GM21619 (cell line): ENCODE results near the gene OR6Q1.
"Not testable (repeated sequence)": the region's sequence is repeated elsewhere in the genome, so short reads cannot be mapped to it uniquely, and the experiment has no call there.

ENCODE experiments used
- ATAC-seq: cut with Tn5 transposase; IDR thresholded peaks from one replicate; pipeline ENCODE4 v1.9.1; 2021; ENCODE audit not compliant: unreplicated experiment

Gene OR6Q1

DNA sequence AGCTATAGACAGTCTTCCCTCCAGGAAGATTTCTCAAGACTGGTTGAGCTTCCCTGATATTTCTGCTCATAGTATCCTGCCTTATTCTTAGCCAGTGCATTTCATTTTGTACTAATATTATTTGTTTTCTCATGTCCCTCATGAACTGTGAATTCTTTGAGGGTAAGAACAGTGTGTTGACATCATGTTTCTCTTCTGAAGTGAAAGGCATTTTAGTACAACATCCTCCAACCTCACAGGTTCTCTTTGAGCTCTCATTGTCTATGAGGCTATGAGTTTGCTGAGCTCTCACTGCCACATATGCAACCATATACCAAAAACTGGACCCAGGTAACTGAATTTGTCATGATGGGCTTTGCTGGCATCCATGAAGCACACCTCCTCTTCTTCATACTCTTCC, at the start of gene OR6Q1:
Gene OR6Q1 (plus strand): TSS at position 301 of the 400 bp plus-strand sequence. CDS start 0 bp downstream, at position 301.
- no peak for ATAC-seq

DNA sequence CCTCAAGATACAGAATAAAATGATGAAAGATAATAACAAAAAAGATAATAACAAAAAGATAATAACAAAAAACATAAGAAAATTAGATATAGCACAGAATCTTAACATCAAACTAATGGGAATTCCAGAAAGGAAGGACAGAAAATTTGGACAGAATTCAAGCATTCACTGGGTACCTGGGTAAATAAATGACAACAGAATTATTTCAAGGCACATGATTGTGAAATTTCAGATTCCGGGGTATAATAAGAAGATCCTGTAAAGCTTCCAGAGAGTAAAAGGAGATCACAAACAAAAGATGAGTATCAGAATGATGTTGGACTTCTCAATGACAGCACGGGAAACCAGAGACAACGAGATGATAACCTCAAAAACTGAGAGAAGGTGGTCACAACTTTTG, 49.2 kb upstream of the OR6Q1 start:
- ATAC-seq, result no peak

- no peak for ATAC-seq
Observed at GRCh38 chr11:57982776-57983175, 48.0 kb upstream of the OR6Q1 start.

- no peak for ATAC-seq
Observed at GRCh38 chr11:57983191-57983590, 47.6 kb upstream of the OR6Q1 start.

DNA sequence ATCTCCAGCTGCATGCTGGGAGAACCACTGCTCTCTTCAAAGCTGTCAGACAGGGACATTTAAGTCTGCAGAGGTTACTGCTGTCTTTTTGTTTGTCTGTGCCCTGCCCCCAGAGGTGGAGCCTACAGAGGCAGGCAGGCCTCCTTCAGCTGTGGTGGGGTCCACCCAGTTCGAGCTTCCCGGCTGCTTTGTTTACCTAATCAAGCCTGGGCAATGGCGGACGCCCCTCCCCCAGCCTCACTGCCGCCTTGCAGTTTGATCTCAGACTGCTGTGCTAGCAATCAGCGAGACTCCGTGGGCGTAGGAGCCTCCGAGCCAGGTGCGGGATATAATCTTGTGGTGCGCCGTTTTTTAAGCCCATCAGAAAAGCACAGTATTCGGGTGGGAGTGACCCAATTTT, 31.2 kb upstream of the OR6Q1 start:
- not testable (repeated sequence) for ATAC-seq

- ATAC-seq, result not testable (repeated sequence)
Observed at GRCh38 chr11:58000021-58000420, 30.7 kb upstream of the OR6Q1 start.

GRCh38 chr11:58000699-58001098, 30.1 kb upstream of the OR6Q1 start:
- ATAC-seq, result no peak

DNA sequence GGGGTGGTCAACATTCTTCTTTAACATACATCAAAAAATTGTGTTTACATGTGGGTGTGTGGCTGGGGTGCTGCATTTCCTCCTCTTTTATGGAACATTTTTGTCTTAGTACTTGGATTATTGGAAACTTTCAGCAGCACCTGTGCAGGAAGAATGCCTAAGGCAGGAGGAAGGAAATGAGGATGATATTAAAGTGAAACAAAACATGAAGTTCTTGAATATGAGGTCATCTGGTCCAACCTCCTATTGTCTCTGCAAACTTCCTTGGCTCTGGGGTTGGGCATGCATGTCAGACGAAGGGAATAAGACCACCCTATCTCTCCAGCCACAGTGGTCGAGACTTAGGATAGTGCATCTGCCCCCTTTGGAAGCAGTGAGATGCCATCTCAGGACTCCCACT, 27.7 kb upstream of the OR6Q1 start:
- no peak for ATAC-seq

DNA sequence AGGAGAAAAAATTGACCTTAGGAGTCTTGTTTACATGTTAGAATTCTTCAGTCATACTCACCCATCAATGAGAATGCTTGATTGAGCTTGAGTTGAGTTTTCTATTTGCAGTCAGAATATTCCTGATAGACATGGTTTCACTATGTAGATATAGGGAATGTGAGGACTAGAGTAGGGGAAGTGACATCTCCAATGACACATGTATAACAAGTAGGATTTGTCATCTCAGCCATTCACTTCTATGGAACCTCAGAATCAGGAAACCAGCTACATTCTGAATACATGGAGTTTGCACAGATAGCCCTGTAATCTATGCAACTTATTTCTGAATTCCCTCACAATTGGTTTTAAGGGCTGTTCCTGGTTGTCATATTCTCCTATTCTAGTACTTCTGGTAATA, 27.2 kb upstream of the OR6Q1 start:
- no peak for ATAC-seq

DNA sequence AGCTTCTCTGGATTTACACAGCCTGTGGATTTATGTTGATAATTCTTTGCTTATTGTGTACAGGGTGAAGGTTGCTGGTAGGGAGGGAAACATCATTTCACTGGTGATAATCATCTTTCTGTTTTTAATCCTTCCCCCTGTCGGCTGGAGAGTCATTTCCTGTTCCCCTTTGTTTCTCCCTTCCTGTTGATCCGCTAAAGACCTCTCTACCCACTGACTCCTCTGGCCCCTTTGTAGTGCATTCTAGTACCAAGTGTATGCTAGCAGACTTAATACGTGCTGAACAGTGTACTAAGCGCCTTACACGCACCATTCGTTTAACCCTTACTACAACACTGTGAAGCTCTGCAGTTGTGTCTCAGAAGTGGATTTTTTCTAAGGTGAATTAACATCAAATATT, 26.1 kb upstream of the OR6Q1 start:
- ATAC-seq, result no peak

DNA sequence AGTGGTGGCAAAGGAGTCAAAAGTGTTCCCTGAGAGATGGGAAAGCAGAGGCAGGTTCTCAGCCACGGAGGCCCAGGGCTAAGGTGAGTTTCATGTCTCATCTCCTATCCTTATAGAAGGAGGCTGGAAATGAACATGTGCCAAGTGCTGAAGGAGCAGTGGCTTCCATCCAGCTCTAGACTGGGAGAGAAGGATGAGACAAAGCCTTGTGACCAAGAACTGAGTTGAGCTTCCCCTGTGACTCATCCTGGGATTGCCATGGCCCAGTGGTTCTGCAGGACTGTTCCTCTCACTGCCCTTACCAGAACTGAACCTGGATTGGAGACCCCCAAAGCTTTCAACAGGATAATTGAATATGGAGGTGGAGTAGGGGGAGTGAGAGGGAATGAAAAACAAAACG, 23.8 kb upstream of the OR6Q1 start:
- ATAC-seq, result no peak

- ATAC-seq, result no peak
Observed at GRCh38 chr11:58011771-58012170, 19.0 kb upstream of the OR6Q1 start.

- ATAC-seq, result no peak
Observed at GRCh38 chr11:58023435-58023931, 7.3 kb upstream of the OR6Q1 start, which contains the start of gene OR9Q1. Gene OR9Q1, plus strand, starts transcription at chr11:58023881. Its CDS starts 155,564 bp downstream, at chr11:58179445.

- no peak for ATAC-seq
Observed at GRCh38 chr11:58024601-58025091, 6.1 kb upstream of the OR6Q1 start.

DNA sequence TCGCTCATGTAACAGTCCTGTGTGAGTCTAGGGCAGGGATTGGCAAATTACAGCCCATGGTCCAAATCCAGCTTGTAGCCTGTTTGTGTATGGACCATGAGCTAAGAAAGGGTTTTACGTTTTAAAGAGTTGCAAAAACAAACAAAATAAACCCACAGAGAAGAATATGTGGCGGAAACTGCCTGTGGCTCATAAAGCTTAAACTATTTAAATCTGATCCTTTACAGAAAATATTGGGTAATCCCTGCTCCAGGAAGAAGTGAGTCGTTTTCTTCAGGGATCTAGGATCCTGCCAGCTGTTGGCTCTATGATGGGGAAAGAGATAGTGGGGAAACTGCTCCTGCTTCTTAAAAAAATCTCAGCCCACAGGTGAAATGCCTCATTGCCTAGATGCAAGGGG, 3.4 kb upstream of the OR6Q1 start:
- no peak for ATAC-seq

DNA sequence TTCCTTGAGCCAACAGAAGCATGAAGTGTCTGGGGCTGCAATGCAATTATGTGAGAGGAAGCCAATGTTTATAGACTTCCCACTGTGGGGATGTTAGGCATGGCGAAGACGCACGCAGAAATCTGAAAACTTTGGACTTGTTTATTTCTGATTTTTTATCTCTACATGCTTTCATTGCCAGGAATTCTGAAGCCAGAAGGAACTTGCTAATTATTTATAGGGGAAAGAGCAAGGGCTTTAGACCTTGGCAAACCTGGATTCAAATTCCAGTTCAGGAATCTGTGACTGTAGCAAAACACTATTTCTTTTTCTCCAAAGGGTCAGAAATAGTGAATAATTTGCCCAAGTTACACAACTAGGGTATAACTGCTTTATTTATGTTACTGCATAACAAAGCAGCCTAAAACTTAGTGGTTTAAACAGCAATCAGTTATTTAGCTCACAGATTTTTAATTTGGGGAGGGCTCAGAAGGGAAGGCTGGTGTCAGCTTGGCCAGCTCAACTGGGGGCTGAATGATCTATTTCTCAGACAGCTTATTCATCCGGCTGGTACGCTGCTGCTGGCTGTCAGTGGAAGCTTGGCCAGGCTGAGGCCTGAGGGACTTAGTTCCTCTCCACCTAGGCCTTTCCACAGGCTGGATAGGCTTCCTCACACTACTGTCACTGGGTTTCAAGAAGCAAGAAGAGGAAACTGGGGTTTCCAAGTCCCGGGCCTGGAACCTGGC, 1.9 kb upstream of the OR6Q1 start:
- ATAC-seq, result no peak

DNA sequence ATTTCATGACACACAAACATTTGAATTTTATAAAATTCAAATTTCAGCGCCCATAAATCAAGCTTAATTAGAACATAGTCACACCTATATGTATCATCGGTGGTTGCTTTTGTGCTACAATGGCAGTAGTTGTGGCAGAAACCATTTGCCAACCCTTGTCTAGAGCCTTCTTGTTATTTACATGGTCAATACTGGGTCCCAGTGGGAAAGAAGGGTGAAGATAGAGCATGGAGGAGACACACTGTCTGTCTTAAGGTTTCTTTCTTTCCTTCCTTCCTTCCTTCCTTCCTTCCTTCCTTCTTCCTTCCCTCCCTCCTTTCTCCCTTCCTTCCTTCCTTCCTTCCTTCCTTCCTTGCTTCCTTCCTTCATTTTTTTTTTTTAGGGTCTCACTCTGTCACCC, 3.7 kb downstream of the OR6Q1 start:
- ATAC-seq, result no peak

- no peak for ATAC-seq
Observed at GRCh38 chr11:58039589-58039988, 8.8 kb downstream of the OR6Q1 start.

GRCh38 chr11:58043379-58043778, 12.6 kb downstream of the OR6Q1 start:
- no peak for ATAC-seq

DNA sequence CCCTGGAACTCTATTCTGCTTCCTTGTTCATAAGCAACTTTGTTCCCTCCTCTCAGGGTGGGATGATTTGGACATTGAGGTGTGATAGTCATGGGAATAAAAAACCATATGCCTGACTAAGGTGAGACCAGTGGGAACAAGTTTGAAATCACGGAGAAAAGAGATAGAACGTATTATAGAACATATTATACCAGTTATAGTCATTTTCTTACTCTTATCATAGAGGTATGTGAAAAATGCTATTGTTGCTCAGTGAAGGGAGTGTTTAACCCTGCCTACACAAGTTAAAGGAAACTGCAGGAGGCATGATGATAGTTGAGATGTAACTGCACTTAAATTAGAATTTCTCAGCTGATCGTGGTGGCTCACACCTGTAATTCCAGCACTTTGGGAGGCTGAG, 15.5 kb downstream of the OR6Q1 start:
- no peak for ATAC-seq

- no peak for ATAC-seq
Observed at GRCh38 chr11:58047818-58048217, 17.1 kb downstream of the OR6Q1 start.

DNA sequence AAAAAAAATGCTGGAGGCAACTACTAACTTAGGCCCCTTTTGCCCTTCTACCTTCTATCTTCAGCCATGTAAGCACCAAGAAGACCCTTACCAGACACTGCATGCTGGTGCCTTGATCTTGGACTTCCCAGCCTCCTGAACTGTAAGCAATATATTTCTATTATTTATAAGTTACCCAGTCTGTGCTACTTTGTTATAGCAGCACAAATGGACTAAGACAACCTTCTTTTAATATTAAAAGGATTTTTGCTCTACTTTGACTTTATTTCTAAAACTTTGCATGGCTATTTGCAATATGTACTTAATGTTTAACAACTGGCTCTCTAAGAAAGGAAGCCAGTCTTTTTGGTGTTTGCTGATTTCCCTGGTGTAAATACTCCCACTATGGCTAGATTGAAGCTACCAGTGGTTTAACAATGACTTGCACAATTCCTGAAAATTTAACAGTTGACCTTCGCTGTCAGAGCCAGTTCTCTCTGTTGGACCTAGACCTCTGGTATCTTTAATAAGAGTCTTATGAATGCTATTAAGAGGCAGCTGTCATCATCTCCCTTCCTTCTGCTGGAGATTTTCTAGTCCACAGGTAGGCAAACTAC, 25.2 kb downstream of the OR6Q1 start:
- ATAC-seq, result no peak
